PFSK-1 (cell line): ENCODE data around the gene RNPC3.

Source experiments
- FOXP2 ChIP-seq: optimal IDR thresholded peaks from 2 replicates; pipeline ENCODE3; 2011; ENCODE audit warnings: borderline replicate concordance, control low read depth, inconsistent platforms; ENCODE audit not compliant: insufficient read depth; ENCODE audit errors: extremely low read length, extremely low read depth
- POLR2AphosphoS5 ChIP-seq: IDR thresholded peaks from 2 replicates; pipeline ENCODE4 v1.6.1; 2012; ENCODE audit warnings: low read depth, mild to moderate bottlenecking, control low read depth, low read length, moderate library complexity
- SIN3A ChIP-seq: IDR thresholded peaks from 2 replicates; pipeline ENCODE4 v1.6.1; 2012; ENCODE audit warnings: mild to moderate bottlenecking, low read length, moderate library complexity, borderline replicate concordance; ENCODE audit not compliant: insufficient read depth
- TAF1 ChIP-seq: IDR thresholded peaks from 2 replicates; pipeline ENCODE4 v1.6.1; 2012; ENCODE audit warnings: low read length, control low read depth, borderline replicate concordance; ENCODE audit not compliant: insufficient read depth
- TF ChIP-seq, protein P1 (sequence below), 2 experiments: IDR thresholded peaks; 2 replicates each; pipeline versions ENCODE4 v1.6.1 to v1.8.0; 2011 to 2012; ENCODE audit warnings: low read depth in 2 of 2, low read length in 2 of 2, control low read depth in 1 of 2, inconsistent platforms in 1 of 2, mild to moderate bottlenecking in 1 of 2, moderate library complexity in 1 of 2; ENCODE audit not compliant: insufficient read depth in 1 of 2

Gene RNPC3

DNA sequence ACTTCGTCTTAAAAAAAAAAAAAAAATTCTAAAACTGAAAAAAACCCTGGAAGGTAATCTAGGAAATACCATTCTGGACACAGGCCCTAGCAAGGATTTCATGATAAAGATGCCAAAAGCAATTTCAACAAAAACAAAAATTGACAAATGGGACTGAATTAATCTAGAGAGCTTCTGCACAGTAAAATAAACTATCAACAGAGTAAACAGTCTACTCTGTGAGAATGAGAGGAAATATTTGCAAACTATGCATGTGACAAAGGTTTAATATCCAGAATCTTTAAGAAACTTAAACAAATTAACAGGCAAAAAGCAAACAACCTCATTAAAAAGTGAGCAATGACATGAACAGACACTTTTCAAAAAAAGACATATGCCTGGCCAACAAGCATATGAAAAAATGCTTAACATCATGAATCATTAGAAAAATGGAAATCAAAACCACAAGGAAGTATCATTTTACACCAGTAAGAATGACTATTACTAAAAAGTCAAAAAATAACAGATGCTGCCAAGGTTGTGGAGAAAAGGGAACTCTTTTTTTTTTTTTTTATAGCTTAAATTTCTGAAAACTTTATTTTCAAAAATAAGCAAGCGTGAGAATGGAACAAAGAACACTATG lies 29.4 kb upstream of the RNPC3 start:
- no peak for TF ChIP-seq TAF1
- TF ChIP-seq FOXP2 = no peak
- TF ChIP-seq POLR2AphosphoS5 = no peak
- no peak for TF ChIP-seq SIN3A
- TF ChIP-seq, protein P1, sequence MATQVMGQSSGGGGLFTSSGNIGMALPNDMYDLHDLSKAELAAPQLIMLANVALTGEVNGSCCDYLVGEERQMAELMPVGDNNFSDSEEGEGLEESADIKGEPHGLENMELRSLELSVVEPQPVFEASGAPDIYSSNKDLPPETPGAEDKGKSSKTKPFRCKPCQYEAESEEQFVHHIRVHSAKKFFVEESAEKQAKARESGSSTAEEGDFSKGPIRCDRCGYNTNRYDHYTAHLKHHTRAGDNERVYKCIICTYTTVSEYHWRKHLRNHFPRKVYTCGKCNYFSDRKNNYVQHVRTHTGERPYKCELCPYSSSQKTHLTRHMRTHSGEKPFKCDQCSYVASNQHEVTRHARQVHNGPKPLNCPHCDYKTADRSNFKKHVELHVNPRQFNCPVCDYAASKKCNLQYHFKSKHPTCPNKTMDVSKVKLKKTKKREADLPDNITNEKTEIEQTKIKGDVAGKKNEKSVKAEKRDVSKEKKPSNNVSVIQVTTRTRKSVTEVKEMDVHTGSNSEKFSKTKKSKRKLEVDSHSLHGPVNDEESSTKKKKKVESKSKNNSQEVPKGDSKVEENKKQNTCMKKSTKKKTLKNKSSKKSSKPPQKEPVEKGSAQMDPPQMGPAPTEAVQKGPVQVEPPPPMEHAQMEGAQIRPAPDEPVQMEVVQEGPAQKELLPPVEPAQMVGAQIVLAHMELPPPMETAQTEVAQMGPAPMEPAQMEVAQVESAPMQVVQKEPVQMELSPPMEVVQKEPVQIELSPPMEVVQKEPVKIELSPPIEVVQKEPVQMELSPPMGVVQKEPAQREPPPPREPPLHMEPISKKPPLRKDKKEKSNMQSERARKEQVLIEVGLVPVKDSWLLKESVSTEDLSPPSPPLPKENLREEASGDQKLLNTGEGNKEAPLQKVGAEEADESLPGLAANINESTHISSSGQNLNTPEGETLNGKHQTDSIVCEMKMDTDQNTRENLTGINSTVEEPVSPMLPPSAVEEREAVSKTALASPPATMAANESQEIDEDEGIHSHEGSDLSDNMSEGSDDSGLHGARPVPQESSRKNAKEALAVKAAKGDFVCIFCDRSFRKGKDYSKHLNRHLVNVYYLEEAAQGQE (IDR thresholded peaks at IDR 0.05; ENCODE audit: insufficient read depth in 1 of 2, low read depth in 2 of 2, low read length in 2 of 2) = no peak

DNA sequence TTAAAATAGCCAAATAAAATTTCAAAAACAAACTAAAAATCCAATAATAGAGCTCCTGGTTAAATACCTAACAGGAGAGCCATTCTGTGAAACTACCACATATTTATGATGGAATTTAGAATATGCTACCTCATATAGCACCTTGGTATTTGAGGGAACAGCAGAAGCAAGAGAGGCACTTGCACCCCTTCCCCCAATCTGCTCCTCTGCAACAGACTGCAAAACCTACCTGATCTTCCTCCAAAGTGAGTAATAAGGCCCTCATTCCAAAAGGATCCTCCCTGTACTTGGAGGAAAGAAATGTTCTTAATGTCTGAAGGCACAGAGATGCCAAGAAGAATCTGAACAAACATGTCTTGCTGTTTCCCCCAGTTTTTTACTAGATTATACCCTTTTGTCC lies 28.1 kb upstream of the RNPC3 start:
- TF ChIP-seq POLR2AphosphoS5 (no peak), TAF1 (no peak), SIN3A (no peak), FOXP2 (no peak)
- TF ChIP-seq, protein P1 (IDR thresholded peaks at IDR 0.05; ENCODE audit: insufficient read depth in 1 of 2, low read depth in 2 of 2, low read length in 2 of 2) = no peak

DNA sequence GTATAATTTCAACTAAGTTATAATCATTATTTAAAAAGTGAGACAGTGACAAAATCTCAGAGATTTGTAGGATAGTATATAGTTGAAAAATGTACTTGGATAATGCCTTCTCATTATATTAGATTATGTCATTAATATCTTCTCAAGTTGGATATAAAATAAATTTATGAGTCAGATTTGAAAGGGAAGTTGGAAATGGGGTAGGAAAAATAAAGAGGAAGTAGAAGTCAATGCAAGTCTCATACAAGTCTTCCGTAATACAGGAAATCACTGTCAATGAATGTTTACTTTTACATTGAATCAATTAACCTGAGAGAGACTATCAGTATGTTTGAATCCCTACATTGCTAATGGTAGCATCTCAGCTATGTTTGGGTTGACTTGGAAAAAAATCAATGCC lies 16.2 kb upstream of the RNPC3 start:
- TF ChIP-seq SIN3A = no peak

DNA sequence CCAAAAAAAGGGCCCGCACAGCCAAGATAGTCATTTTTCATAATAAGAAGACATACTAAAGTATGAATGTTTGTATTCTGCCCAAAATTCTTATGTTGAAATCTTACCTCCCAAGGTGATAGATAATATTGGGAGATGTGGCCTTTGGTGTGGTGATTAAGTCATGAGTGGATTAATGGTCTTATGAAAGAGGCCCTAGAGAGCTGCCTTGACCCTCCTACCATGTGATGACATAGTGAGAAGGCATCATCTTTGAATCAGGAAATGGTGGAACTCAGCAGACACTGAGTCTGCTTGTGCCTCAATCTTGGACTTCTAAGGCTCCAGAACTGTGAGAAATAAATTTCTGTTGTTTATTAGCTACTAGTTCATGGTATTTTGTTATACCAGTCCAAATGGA lies 11.8 kb upstream of the RNPC3 start:
- TF ChIP-seq POLR2AphosphoS5 (no peak), SIN3A (no peak), FOXP2 (no peak), TAF1 (no peak)
- TF ChIP-seq, protein P1 (IDR thresholded peaks at IDR 0.05; ENCODE audit: insufficient read depth in 1 of 2, low read depth in 2 of 2, low read length in 2 of 2) = no peak

DNA sequence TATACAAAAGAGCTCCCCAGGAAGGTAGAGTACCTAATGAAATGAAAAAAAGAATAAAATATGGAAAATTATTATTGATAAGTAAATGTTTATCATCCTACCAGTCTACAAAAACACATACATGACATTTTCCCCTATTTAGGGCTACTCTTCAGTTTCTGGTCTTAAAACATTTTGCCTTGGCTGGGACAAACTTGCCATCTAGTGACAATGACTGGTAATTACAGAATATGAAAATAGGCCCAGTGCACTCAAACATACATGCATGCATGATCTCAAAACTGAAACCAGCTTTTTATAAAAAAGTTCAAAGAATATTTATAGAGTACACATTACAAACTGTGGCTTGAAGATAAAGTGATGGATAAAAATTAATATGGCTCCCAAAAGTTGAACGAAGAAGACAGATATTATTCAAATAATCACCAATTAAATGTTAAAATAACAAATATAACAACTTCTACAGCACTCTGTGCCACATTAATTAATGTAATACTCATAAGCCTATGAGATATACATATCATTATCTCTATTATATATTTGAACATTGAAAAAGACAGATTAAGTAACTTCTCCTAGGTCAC lies 10.5 kb upstream of the RNPC3 start:
- TF ChIP-seq SIN3A (no peak), POLR2AphosphoS5 (no peak), FOXP2 (no peak), TAF1 (no peak)
- TF ChIP-seq, protein P1 (IDR thresholded peaks at IDR 0.05; ENCODE audit: insufficient read depth in 1 of 2, low read depth in 2 of 2, low read length in 2 of 2) = no peak
